Caco-2 (cell line): Measurements from ENCODE around the gene EGFR. TPM values are rescaled to one million over a fixed set of nuclear protein-coding genes. Genes with fewer than 3 reads are reported as not detected.

Experiments used
- BruUV-seq: library from RNA; stranded (reverse); fragments of 400-500 nt; replicated peaks from 2 replicates; lab custom pipeline; 2021; lab: Mats Ljungman, UMichigan
- CTCF ChIA-PET: fragments of 300-600 bp; sonication (Branson Sonifier 250); formaldehyde crosslinking; loops from one replicate; lab custom pipeline; 2022; ENCODE audit warnings: antibody characterized with exemption; lab: Charles Lee
- POLR2A ChIA-PET: fragments of 300-600 bp; sonication (Branson Sonifier 250); formaldehyde crosslinking; loops from one replicate; lab custom pipeline; 2022; ENCODE audit warnings: antibody characterized with exemption; lab: Charles Lee
- DNase-seq, 2 experiments: peaks; one replicate each; pipeline versions ENCODE4 v3.0.0 to v3.0.0-alpha.2; 2020 to 2022
- H3K27me3 ChIP-seq: replicated peaks from 2 replicates; pipeline ENCODE4 v1.6.0; 2011; ENCODE audit warnings: low read length; ENCODE audit not compliant: control insufficient read depth, insufficient read depth
- H3K36me3 ChIP-seq: 2 replicates; pipeline ENCODE4 v1.5.1; 2011; ENCODE audit warnings: low read length; ENCODE audit not compliant: control insufficient read depth, insufficient read depth
- H3K4me1 ChIP-seq: fragments of 250-450 bp; sonication (Bioruptor Pico); 2 replicates; pipeline ENCODE4 v1.5.1; 2020; ENCODE audit warnings: mild to moderate bottlenecking
- H3K4me3 ChIP-seq: 2 replicates; pipeline ENCODE4 v1.5.1; 2011; ENCODE audit warnings: low read depth, mild to moderate bottlenecking, control low read depth, low read length
- H3K9me3 ChIP-seq: fragments of 250-450 bp; sonication (Bioruptor Pico); 2 replicates; pipeline ENCODE4 v1.5.1; 2020; ENCODE audit warnings: mild to moderate bottlenecking, moderate library complexity
- H3K27ac Mint-ChIP-seq: one replicate; pipeline ENCODE4 v1.8.0; 2022; ENCODE audit warnings: mixed read lengths; ENCODE audit not compliant: unreplicated experiment
- H3K27me3 Mint-ChIP-seq: one replicate; pipeline ENCODE4 v1.8.0; 2022; ENCODE audit warnings: mixed read lengths; ENCODE audit not compliant: insufficient read depth, unreplicated experiment
- H3K36me3 Mint-ChIP-seq: one replicate; pipeline ENCODE4 v1.8.0; 2022; ENCODE audit warnings: mild to moderate bottlenecking, mixed read lengths; ENCODE audit not compliant: insufficient read depth, unreplicated experiment
- H3K4me1 Mint-ChIP-seq: one replicate; pipeline ENCODE4 v1.8.0; 2022; ENCODE audit warnings: low read depth, mixed read lengths; ENCODE audit not compliant: unreplicated experiment
- H3K4me3 Mint-ChIP-seq: one replicate; pipeline ENCODE4 v1.8.0; 2022; ENCODE audit warnings: mild to moderate bottlenecking, moderate library complexity, mixed read lengths; ENCODE audit not compliant: unreplicated experiment
- H3K9me3 Mint-ChIP-seq: one replicate; pipeline ENCODE4 v1.8.0; 2022; ENCODE audit warnings: mixed read lengths; ENCODE audit not compliant: unreplicated experiment
- CTCF ChIP-seq, 2 experiments: fragments of 200-600 bp in 1 of 2; IDR thresholded peaks; 1 replicate in 1 of 2; 2 replicates in 1 of 2; pipeline versions ENCODE4 v1.5.1 to v1.8.0; 2011 to 2022; ENCODE audit warnings: antibody characterized with exemption in 1 of 2, control low read depth in 1 of 2, inconsistent platforms in 1 of 2, low read depth in 1 of 2, low read length in 1 of 2, mild to moderate bottlenecking in 1 of 2, moderate library complexity in 1 of 2; ENCODE audit not compliant: insufficient read depth in 1 of 2, severe bottlenecking in 1 of 2, unreplicated experiment in 1 of 2
- intact Hi-C: fragments of 100-400 bp; cut with micrococcal nuclease; formaldehyde crosslinking; loops from one replicate; pipeline ENCODE4 v1.10.0; 2022; ENCODE audit not compliant: unreplicated experiment
- total RNA-seq: library from RNA; stranded (reverse); gene quantifications from 2 replicates; pipeline ENCODE4 v1.2.3, GENCODE V29; 2022

EGFR gene
- total RNA-seq, 1 experiment from 2014 or later: 60.1 TPM

GRCh38 chr7:55134359-55134725 lies 115.5 kb downstream of the EGFR start:
- DNase-seq: no peak
- TF ChIP-seq CTCF (IDR thresholded peaks at IDR 0.05; ENCODE audit: insufficient read depth in 1 of 2, low read depth in 1 of 2, low read length in 1 of 2, severe bottlenecking in 1 of 2, unreplicated experiment in 1 of 2): no peak
- H3K36me3 ChIP-seq: no peaks in the 10 kb centered on the region
- Mint-ChIP-seq H3K27ac (peak overlapping the region; percentile 72), H3K27me3 (no peaks in the 10 kb centered on the region), H3K4me1 (peaks cover 20% of the 10 kb centered on the region), H3K9me3 (no peaks in the 10 kb centered on the region), H3K4me3 (no peak overlapping the region), H3K36me3 (no peaks in the 10 kb centered on the region)
- POLR2A ChIA-PET: no interaction called here
- H3K4me1 ChIP-seq: peaks cover 35% of the 10 kb centered on the region
- no peaks in the 10 kb centered on the region for H3K27me3 ChIP-seq
- H3K9me3 ChIP-seq: no peaks in the 10 kb centered on the region
- no TSS peak for BruUV-seq
- H3K4me3 ChIP-seq: no peak overlapping the region
- intact Hi-C loops: loop anchor here (2.0 kb wide), 2 partner anchors 14 to 46 kb away; no protein-coding TSS in a partner anchor
- CTCF ChIA-PET: no interaction called here

GRCh38 chr7:55134786-55135185 lies 116.0 kb downstream of the EGFR start:
- Mint-ChIP-seq H3K27me3 (no peaks in the 10 kb centered on the region), H3K27ac (peak overlapping the region; percentile 72), H3K9me3 (no peaks in the 10 kb centered on the region), H3K36me3 (no peaks in the 10 kb centered on the region), H3K4me1 (peaks cover 15% of the 10 kb centered on the region), H3K4me3 (no peak overlapping the region)
- no peaks in the 10 kb centered on the region for H3K36me3 ChIP-seq
- no peaks in the 10 kb centered on the region for H3K27me3 ChIP-seq
- no peak for DNase-seq
- BruUV-seq: no TSS peak
- intact Hi-C loops: loop anchor here (2.0 kb wide), 2 partner anchors 14 to 46 kb away; no protein-coding TSS in a partner anchor
- peaks cover 31% of the 10 kb centered on the region for H3K4me1 ChIP-seq
- CTCF ChIA-PET: no interaction called here
- POLR2A ChIA-PET: no interaction called here
- no peaks in the 10 kb centered on the region for H3K9me3 ChIP-seq
- TF ChIP-seq CTCF (IDR thresholded peaks at IDR 0.05; ENCODE audit: insufficient read depth in 1 of 2, low read depth in 1 of 2, low read length in 1 of 2, severe bottlenecking in 1 of 2, unreplicated experiment in 1 of 2): no peak
- no peak overlapping the region for H3K4me3 ChIP-seq

- ChIA-PET CTCF (no interaction called here), POLR2A (no interaction called here)
- TF ChIP-seq CTCF (IDR thresholded peaks at IDR 0.05; ENCODE audit: insufficient read depth in 1 of 2, low read depth in 1 of 2, low read length in 1 of 2, severe bottlenecking in 1 of 2, unreplicated experiment in 1 of 2): no peak
- Mint-ChIP-seq H3K9me3 (no peaks in the 10 kb centered on the region), H3K36me3 (no peaks in the 10 kb centered on the region), H3K4me3 (no peak overlapping the region), H3K4me1 (peaks cover 15% of the 10 kb centered on the region), H3K27me3 (no peaks in the 10 kb centered on the region), H3K27ac (no peak overlapping the region)
- H3K4me1 ChIP-seq: peaks cover 26% of the 10 kb centered on the region
- H3K36me3 ChIP-seq: no peaks in the 10 kb centered on the region
- BruUV-seq: no TSS peak
- no peak overlapping the region for H3K4me3 ChIP-seq
- intact Hi-C loops: loop anchor here (2.0 kb wide), 2 partner anchors 15 to 45 kb away; no protein-coding TSS in a partner anchor
- no peaks in the 10 kb centered on the region for H3K27me3 ChIP-seq
- DNase-seq: no peak
- no peaks in the 10 kb centered on the region for H3K9me3 ChIP-seq
Measured at GRCh38 chr7:55135462-55135861, 116.6 kb downstream of the EGFR start.
